Measurements from ENCODE around the gene TRIM60. TPM values are rescaled to one million over a fixed set of nuclear protein-coding genes. Genes with fewer than 3 reads are reported as not detected.
"Not testable (repeated sequence)": the region's sequence is repeated elsewhere in the genome, so short reads cannot be mapped to it uniquely, and the experiment has no call there.

TRIM60 gene
- total RNA-seq: not detected

- H3K27ac ChIP-seq: no peak within 1 kb of the TSS
- no peaks in the 10 kb centered on the region for H3K9me3 ChIP-seq
- H3K4me1 ChIP-seq: no peaks in the 10 kb centered on the region
- TF ChIP-seq CTCF (IDR thresholded peaks at IDR 0.05) (no peak), POLR2A (IDR thresholded peaks at IDR 0.05) (no peak), POLR2AphosphoS5 (IDR thresholded peaks at IDR 0.05; ENCODE audit: insufficient read depth in 1 of 2, low read depth in 1 of 2) (no peak)
- intact Hi-C loops (cut with DNase I): no loop called here
- no peaks in the 10 kb centered on the region for H3K36me3 ChIP-seq
- H3K4me3 ChIP-seq: no peak within 1 kb of the TSS
- no peaks in the 10 kb centered on the region for H3K27me3 ChIP-seq
- DNase-seq (ENCODE audit: extremely low spot score in 2 of 2): no peak
Observed at GRCh38 chr4:165031436-165032211, at the start of gene TRIM60. Gene TRIM60, plus strand, starts transcription at chr4:165031999. Its CDS starts 8,074 bp downstream, at chr4:165040073.

- H3K4me1 ChIP-seq: no peaks in the 10 kb centered on the region
- H3K4me3 ChIP-seq: no peak overlapping the region
- DNase-seq (ENCODE audit: extremely low spot score in 2 of 2): no peak
- H3K27me3 ChIP-seq: no peaks in the 10 kb centered on the region
- TF ChIP-seq POLR2AphosphoS5 (IDR thresholded peaks at IDR 0.05; ENCODE audit: insufficient read depth in 1 of 2, low read depth in 1 of 2) (no peak), CTCF (IDR thresholded peaks at IDR 0.05) (no peak), POLR2A (IDR thresholded peaks at IDR 0.05) (no peak)
- H3K27ac ChIP-seq: no peak overlapping the region
- intact Hi-C loops (cut with DNase I): no loop called here
- H3K9me3 ChIP-seq: no peaks in the 10 kb centered on the region
- H3K36me3 ChIP-seq: no peaks in the 10 kb centered on the region
Observed at GRCh38 chr4:164989471-164989870, 42.3 kb upstream of the TRIM60 start.

- H3K4me3 ChIP-seq; intact Hi-C loops (cut with DNase I); H3K36me3 ChIP-seq; H3K27ac ChIP-seq; H3K27me3 ChIP-seq; H3K9me3 ChIP-seq; DNase-seq (ENCODE audit: extremely low spot score in 2 of 2); H3K4me1 ChIP-seq: not testable (repeated sequence)
Observed at GRCh38 chr4:164990786-164991185, 41.0 kb upstream of the TRIM60 start.

GRCh38 chr4:164996123-164996522 lies 35.7 kb upstream of the TRIM60 start:
- H3K27ac ChIP-seq; H3K36me3 ChIP-seq; intact Hi-C loops (cut with DNase I); H3K9me3 ChIP-seq; H3K4me3 ChIP-seq; DNase-seq (ENCODE audit: extremely low spot score in 2 of 2); H3K27me3 ChIP-seq; H3K4me1 ChIP-seq: not testable (repeated sequence)

GRCh38 chr4:164997324-164997723 lies 34.5 kb upstream of the TRIM60 start:
- TF ChIP-seq CTCF (IDR thresholded peaks at IDR 0.05) (no peak), POLR2AphosphoS5 (IDR thresholded peaks at IDR 0.05; ENCODE audit: insufficient read depth in 1 of 2, low read depth in 1 of 2) (no peak), POLR2A (IDR thresholded peaks at IDR 0.05) (no peak)
- DNase-seq (ENCODE audit: extremely low spot score in 2 of 2): peak in 1 of 2 donors; percentile 29
- H3K9me3 ChIP-seq: no peaks in the 10 kb centered on the region
- no peak overlapping the region for H3K27ac ChIP-seq
- intact Hi-C loops (cut with DNase I): no loop called here
- no peaks in the 10 kb centered on the region for H3K36me3 ChIP-seq
- H3K27me3 ChIP-seq: no peaks in the 10 kb centered on the region
- H3K4me3 ChIP-seq: no peak overlapping the region
- no peaks in the 10 kb centered on the region for H3K4me1 ChIP-seq

GRCh38 chr4:164997941-164998340 lies 33.9 kb upstream of the TRIM60 start:
- H3K4me3 ChIP-seq: no peak overlapping the region
- no peaks in the 10 kb centered on the region for H3K9me3 ChIP-seq
- H3K27me3 ChIP-seq: no peaks in the 10 kb centered on the region
- DNase-seq (ENCODE audit: extremely low spot score in 2 of 2): no peak
- H3K36me3 ChIP-seq: no peaks in the 10 kb centered on the region
- H3K27ac ChIP-seq: no peak overlapping the region
- no peak for TF ChIP-seq POLR2A (IDR thresholded peaks at IDR 0.05)
- TF ChIP-seq POLR2AphosphoS5 (IDR thresholded peaks at IDR 0.05; ENCODE audit: insufficient read depth in 1 of 2, low read depth in 1 of 2): no peak
- no peak for TF ChIP-seq CTCF (IDR thresholded peaks at IDR 0.05)
- no peaks in the 10 kb centered on the region for H3K4me1 ChIP-seq
- intact Hi-C loops (cut with DNase I): no loop called here

- intact Hi-C loops (cut with DNase I); H3K27me3 ChIP-seq; H3K4me1 ChIP-seq; H3K4me3 ChIP-seq; H3K36me3 ChIP-seq; H3K9me3 ChIP-seq; H3K27ac ChIP-seq: not testable (repeated sequence)
- peak in 1 of 2 donors; percentile 10 for DNase-seq (ENCODE audit: extremely low spot score in 2 of 2)
Observed at GRCh38 chr4:164998526-164999080, 33.2 kb upstream of the TRIM60 start.

- intact Hi-C loops (cut with DNase I); DNase-seq (ENCODE audit: extremely low spot score in 2 of 2): not testable (repeated sequence)
Observed at GRCh38 chr4:165001957-165002356, 29.8 kb upstream of the TRIM60 start.

More at GRCh38 chr4:165001957-165002356, 29.8 kb upstream of the TRIM60 start:
- H3K27ac ChIP-seq, H3K4me1 ChIP-seq, H3K9me3 ChIP-seq, H3K4me3 ChIP-seq, H3K27me3 ChIP-seq, H3K36me3 ChIP-seq: not testable (repeated sequence)
